Astrocyte of the spinal cord (primary cell): ENCODE results near the gene CLUH.

ENCODE experiments used
- DNase-seq: peaks from one replicate; pipeline ENCODE4 v3.0.0; 2011; ENCODE audit warnings: low read depth, low spot score
- H3K4me3 ChIP-seq: 2 replicates; pipeline ENCODE4 v1.5.1; 2011; ENCODE audit warnings: low read depth, mild to moderate bottlenecking, low read length, moderate library complexity
- in situ Hi-C: cut with HindIII; loops from 2 replicates; pipeline ENCODE4 v1.10.0; 2017; ENCODE audit warnings: low sequenced_read_pairs
- TF ChIP-seq, protein P1 (sequence below): IDR thresholded peaks from 2 replicates; pipeline ENCODE4 v1.5.1; 2012; ENCODE audit warnings: low read depth, mild to moderate bottlenecking, low read length, inconsistent platforms

The CLUH gene

DNA sequence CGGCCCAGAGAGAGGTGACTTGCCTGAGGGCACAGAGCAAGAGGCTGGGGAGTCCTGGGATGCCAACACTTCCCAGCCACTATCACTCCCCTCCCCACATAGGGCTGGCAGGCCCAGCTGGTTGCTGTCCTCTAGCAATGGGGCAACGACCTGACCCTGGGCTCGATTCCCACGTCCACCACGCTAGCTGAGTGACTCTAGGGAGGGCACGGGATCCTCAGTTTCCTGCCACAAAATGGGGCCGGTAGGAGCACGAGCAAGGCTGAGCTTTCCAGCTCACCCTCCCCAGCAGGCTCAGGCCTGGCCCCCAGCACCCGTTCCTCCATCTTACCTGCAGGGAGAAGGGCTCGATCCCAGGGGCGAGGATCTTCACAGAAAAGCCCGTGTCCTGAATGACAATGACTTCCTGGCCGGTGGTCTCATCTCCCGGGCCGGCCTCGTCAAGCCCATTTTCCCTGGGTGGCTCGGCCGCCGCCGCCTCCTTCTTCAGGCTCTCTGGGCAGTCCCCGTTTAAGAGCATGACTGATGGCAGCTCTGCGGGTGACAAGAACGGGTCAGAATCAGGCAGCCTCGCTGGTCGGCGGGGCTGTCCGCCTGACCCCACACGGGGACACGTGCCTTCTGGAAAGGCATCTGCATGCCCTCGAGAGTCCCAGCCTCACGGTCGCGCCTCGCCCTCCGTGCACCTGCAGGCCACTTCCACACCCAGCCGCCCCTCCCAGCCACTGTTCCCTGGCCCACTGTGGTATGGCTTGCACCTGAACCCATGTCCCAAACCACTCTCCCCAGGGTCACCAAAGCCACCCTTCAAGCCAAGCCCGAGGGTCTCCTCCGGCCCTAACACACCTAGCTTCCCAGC, 7.3 kb downstream of the CLUH start:
- TF ChIP-seq, protein P1, sequence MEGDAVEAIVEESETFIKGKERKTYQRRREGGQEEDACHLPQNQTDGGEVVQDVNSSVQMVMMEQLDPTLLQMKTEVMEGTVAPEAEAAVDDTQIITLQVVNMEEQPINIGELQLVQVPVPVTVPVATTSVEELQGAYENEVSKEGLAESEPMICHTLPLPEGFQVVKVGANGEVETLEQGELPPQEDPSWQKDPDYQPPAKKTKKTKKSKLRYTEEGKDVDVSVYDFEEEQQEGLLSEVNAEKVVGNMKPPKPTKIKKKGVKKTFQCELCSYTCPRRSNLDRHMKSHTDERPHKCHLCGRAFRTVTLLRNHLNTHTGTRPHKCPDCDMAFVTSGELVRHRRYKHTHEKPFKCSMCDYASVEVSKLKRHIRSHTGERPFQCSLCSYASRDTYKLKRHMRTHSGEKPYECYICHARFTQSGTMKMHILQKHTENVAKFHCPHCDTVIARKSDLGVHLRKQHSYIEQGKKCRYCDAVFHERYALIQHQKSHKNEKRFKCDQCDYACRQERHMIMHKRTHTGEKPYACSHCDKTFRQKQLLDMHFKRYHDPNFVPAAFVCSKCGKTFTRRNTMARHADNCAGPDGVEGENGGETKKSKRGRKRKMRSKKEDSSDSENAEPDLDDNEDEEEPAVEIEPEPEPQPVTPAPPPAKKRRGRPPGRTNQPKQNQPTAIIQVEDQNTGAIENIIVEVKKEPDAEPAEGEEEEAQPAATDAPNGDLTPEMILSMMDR, result no peak
- H3K4me3 ChIP-seq, result no peak overlapping the region
- DNase-seq, result no peak
- in situ Hi-C loops, result no loop called here

GRCh38 chr17:2703606-2704005, 8.0 kb downstream of the CLUH start:
- DNase-seq, result no peak
- H3K4me3 ChIP-seq, result no peak overlapping the region
- TF ChIP-seq, protein P1, result no peak
- in situ Hi-C loops, result no loop called here

DNA sequence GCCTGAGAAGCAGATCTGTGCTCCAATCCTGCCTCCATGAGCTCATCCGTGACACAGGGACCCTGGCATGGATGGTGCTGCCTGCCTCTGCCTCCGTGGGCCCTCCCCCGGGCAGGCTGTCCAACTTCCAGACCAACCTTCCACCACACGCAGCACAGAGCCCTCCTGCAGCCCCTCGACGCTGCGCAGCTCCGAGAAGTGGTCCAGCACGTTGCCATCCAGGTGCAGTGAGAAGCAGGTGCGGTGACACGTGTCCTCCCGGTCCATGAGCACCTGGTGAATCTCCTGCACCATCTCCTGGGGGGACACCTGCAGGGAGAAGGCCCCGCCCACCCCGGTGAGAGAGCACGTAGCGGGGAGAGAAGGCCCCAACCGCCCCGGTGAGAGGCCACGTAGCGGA, 8.4 kb downstream of the CLUH start:
- DNase-seq, result no peak
- no peak overlapping the region for H3K4me3 ChIP-seq
- in situ Hi-C loops, result no loop called here
- TF ChIP-seq, protein P1, result no peak

GRCh38 chr17:2701996-2702741, 9.4 kb downstream of the CLUH start:
- H3K4me3 ChIP-seq, result no peak overlapping the region
- no peak for DNase-seq
- in situ Hi-C loops, result no loop called here
- TF ChIP-seq, protein P1, result no peak

DNA sequence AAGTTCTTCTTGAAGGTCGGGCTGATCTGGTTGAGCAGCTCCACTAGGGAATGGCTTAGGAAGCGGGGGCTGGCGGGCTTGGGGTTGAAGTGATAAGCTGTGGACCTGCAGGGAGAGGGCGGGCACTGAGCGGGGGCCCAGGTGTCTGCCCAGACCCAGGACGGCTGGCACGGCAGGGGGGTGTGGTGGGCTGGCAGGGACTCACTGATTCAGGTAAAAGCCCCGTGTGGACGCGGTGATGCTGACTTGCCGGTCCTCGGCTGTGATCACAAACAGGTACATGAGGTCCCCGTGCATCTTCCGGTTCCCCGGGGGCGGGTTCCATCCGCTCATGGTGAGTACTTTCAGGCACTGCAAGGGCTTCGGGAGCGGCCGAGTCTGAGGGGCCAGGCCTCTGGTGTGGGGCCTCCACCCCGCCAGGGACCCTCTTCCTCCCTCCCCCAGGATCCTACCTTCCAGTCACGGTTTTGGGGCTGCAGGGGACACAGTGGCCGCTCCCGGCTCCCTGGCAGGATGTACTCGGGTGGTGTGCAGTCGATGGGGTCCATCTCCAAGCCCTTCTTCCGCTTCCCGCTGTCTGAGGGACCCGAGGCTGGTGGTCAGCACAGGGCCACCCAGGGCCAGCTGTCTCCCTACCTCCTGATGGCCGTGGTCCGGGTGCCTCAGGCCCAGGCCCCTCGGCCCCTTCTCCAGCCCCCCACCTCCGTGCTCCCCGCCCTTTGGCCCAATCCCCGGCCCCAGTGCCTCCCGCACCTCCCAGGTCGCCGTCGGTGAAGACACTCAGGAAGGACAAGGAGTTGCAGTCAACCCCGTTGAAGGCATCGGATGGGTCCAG, 10.2 kb downstream of the CLUH start:
- TF ChIP-seq, protein P1, result no peak
- in situ Hi-C loops, result no loop called here
- DNase-seq, result no peak
- no peak overlapping the region for H3K4me3 ChIP-seq

DNA sequence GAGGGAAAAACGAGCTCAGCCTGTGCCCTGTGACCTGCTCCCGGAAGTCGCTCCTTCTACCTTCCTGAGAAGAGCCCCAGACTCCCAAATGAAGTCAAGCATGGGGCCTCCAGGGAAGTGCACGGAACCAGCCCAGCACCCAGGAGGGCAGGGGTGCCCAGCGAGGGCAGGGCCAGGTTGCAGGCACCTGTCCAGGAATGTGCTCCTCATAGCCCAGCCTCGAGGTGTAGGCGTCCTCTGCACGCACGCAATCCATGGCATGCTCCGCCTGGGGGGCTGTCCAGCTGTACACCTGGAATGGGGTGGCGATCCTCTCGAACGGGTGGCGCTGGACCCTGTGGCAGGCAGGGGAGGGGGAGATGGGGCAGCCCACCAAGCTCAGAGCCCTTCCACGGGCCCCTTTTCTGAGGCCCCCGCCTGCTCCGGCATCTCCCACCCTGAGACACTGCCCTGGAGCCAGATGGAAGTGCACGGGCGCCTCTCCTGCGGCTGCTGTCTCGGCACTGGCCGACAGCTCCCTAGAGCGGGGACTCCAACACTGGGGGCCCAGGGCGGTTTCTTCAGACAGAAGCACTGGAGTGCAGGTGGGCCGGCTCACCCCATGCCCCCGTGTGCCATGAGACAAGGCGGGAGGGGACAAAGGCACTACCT, 10.9 kb downstream of the CLUH start:
- TF ChIP-seq, protein P1, result no peak
- no peak for DNase-seq
- in situ Hi-C loops, result no loop called here

More for the DNA sequence above, 10.9 kb downstream of the CLUH start:
- no peak overlapping the region for H3K4me3 ChIP-seq
